Measurements from ENCODE around the gene TIMP1.

- TF ChIP-seq, protein P1, sequence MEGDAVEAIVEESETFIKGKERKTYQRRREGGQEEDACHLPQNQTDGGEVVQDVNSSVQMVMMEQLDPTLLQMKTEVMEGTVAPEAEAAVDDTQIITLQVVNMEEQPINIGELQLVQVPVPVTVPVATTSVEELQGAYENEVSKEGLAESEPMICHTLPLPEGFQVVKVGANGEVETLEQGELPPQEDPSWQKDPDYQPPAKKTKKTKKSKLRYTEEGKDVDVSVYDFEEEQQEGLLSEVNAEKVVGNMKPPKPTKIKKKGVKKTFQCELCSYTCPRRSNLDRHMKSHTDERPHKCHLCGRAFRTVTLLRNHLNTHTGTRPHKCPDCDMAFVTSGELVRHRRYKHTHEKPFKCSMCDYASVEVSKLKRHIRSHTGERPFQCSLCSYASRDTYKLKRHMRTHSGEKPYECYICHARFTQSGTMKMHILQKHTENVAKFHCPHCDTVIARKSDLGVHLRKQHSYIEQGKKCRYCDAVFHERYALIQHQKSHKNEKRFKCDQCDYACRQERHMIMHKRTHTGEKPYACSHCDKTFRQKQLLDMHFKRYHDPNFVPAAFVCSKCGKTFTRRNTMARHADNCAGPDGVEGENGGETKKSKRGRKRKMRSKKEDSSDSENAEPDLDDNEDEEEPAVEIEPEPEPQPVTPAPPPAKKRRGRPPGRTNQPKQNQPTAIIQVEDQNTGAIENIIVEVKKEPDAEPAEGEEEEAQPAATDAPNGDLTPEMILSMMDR (IDR thresholded peaks at IDR 0.05; ENCODE audit: low read depth, low read length) = no peak
- TF ChIP-seq EZH2phosphoT487 (IDR thresholded peaks at IDR 0.05; ENCODE audit: low read depth) = no peak
These were observed 15.0 kb downstream of the TIMP1 start for GRCh38 chrX:47597222-47597621.
